ENCODE measurements around the gene UCN.
"Not testable (repeated sequence)": the region's sequence is repeated elsewhere in the genome, so short reads cannot be mapped to it uniquely, and the experiment has no call there.

Gene UCN, protein sequence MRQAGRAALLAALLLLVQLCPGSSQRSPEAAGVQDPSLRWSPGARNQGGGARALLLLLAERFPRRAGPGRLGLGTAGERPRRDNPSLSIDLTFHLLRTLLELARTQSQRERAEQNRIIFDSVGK

DNA sequence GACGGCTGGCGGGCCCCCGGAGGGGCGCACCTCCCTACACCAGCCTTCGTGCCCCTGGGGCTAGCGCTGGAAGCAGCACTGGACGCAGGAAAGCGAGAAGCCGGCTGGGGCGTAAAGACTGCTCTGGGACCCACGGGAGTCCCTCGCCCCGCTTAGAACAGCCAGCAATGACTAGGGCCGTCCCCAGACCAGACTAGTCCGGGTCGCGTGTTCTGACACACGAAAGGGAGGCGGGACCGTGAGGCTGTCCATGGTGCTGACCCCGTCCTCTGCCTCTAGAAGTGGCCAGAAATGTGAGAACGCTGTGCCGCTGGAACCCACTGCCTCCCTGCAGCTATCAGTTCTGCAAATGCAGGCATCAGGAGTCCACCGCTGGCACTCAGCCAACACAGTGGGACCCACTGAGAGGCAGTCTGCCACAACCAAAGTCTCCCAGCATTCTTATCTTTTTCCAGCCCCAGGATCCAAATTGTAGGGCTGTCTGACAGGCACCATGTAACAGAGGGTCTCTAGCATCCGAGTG, at the start of gene UCN:
UCN (minus strand) TSS at position 87 of the 523 bp plus-strand sequence. CDS start 550 bp downstream, outside the sequence.
- FAIRE-seq = no peak

DNA sequence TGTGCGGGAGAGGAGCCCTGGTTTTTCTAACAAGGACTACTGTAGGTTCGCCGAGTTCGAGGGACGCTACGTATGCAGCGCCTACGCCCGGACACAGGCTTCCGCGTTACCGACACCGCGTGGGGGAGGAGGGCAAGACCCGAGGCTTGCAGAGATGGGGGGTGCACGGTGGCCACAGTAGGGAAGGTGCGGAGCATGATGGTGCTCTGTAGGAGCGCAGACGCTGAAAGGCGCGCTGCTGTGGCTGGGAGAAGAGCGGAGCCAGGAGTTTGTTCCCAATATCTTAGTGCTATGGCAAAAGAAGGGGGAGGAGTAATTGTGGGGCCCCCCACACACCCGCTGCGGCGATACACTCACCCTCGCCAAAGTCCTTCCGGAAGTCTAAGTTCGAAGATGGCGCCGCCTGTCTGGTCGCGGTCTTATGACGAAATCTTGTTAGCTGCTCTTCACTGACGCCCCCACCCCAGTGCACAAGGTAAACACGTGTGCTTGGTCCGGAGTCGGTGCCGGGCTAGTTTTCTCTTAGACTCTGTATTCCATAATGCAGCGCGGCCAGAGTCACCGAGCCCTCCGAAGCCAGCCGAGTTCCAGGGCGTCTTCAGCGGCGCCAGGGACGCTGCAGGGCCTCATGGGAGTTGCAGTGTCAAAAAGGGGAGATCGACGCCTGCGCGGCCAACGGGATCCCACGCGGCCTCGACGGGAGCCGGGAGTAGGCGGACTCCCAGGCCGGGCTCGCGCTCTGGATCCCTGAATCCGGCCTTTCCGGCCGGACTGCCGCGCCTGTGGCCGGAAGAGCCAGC, 48.3 kb upstream of the UCN start, which contains the start of gene GTF3C2:
GTF3C2 (minus strand) TSS at position 383 of the 800 bp plus-strand sequence. CDS start 13,210 bp downstream, outside the sequence.
- FAIRE-seq = no peak

DNA sequence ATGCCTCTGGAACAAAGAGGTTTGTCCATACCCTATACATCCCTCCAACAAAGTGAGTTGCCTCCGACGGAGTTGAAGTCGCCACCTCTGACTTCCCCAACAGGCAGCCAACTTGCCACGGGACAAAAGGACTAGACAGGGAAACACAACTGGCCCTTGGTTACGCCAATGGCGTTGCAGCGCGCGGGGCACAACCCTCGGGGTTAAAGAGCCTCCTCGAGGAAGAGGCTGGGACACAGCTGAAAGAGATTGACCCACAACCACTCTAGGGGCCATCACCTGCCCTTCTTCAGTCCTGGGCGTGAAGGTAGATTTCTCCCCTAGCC, 47.8 kb upstream of the UCN start:
- FAIRE-seq = no peak

DNA sequence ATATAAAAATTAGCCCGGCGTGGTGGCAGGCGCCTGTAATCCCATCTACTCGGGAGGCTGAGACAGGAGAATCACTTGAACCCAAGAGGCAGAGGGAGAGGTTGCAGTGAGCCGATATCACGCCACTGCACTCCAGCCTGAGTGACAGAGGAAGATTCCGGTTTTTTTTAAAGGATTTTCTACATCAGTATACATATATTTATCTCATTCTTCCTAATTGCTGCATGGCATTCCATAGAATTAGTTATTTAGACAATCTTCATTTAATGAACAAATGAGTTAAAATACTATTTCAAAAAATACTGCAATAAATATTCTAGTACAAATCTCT, 46.3 kb upstream of the UCN start:
- FAIRE-seq = no peak

DNA sequence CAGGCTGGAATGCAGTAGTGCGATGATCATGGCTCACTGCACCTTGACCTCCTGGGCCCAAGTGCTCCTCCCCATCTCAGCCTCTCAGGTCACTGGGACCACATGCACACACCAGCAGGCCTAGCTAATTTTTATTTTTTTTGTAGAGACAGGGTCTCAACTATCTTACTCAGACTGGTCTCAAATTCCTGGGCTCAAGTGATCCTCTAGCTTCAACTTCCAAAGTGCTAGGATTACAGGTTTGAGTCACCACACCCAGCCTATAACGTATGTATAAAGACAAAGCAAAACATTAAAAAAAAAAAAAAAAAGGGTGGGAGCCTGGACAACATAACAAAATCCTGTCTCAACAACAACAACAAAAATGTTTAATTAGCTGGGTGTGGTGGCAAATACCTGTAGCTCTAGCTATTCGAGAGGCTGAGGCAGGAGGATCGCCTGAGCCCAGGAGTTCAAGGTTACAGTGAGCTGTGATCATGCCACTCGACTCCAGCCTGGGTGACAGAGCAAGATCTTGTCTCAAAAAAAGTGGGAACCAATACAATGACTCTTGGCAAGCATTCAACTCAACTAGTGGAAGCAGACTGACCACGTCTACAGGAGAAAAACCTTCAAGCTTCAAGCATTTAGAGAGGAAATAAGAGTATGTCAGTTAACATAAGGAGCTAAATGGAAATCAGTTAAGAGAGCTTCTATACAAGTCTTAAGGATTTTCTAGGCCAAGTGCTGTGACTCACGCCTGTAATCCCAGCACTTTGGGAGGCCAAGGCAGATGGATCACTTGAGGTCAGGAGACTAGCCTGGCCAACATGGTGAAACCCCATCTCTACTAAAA, 45.7 kb upstream of the UCN start:
- no peak for FAIRE-seq

DNA sequence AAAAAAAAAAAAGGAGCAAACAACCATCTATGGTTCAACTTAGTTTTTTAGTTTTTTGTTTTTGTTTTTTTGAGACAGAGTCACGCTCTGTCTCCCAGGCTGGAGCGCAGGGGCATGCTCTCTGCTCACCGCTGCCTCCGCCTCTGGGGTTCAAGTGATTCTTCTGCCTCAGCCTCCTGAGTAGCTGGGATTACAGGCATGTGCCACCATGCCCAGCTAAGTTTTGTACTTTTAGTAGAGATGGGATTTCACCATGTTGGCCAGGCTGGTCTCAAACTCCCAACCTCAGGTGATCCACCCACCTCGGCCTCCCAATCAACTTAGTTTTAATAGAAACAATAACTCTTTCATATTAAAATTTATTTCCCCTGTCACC, 45.1 kb upstream of the UCN start:
- not testable (repeated sequence) for FAIRE-seq

DNA sequence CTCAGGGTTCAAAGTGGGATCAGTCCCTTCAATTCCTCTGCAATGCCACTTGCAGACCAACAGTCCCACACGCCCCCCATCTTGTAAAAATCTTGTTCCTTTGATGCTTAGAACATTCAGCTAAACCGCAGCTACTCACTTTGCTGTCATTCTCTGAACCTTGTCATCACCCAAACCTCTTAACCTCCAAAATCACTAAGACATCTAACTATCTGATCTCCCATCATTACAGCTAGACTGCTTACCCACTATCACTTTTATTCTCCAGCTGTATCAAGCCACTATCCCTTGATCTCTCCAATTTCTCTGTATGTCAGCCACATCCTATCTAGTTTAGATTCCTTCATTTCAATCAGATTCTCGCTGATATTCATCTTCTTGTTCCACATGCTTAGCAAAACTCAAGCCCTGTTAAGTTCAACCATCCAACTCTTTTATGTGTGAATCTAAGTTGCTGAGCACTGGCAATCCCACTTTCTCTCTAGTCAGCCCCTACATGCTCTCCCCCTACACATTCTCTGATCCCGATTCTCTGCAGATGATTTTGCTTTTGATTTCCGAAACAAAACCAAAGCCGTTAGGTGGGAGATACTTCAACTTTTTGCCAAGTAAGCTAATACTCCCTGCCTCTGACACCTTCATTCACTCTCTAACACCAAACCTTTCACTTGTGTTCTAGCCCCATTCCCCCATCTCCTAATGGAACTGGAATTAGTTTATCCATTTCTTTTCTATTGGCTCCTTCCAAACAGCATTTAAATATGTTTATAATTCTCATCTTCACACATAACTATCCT, 43.8 kb upstream of the UCN start:
- no peak for FAIRE-seq

DNA sequence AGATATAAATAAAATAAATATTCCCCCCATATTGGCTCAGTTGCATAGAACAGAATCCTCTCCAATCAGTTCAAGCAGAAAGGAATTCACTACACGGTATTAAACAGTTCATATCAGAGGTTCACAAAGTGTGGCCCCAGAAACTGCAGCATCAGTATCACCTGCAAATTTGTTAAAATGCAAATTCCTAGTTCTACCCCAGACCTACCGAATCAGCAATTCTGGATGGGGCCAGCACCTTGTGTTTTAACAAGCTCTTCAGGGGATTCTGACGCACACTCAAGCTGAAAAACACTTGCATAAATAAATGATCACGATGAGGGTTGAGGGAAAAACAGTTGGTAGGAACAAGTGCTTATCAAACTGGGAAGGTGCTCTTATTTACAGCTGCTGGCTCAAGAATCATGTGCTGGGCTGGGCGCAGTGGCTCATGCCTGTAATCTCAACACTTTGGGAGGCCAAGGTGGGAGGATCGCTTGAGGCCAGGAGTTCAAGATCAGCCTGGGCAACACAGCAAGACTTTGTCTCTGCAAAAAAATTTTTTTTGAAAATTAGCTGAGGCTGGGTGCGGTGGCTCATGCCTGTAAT, 42.0 kb upstream of the UCN start:
- no peak for FAIRE-seq

DNA sequence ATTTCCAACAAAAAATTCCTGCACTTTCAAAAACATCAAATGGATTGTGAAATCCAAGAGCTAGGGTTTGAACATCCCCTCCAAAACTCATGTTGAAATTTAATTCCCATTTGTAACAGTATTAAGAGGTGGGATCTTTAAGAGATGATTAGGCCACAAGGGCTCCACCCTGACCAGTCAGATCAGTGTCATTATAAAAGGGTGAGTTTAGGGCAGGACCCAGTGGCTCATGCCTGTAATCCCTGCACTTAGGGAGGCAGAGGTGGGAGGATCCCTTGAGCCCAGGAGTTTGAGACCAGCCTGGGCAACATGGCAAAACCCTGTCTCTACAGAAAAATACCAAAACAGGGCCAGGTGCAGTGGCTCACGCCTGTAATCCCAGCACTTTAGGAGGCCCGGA, 39.4 kb upstream of the UCN start:
- FAIRE-seq = no peak

DNA sequence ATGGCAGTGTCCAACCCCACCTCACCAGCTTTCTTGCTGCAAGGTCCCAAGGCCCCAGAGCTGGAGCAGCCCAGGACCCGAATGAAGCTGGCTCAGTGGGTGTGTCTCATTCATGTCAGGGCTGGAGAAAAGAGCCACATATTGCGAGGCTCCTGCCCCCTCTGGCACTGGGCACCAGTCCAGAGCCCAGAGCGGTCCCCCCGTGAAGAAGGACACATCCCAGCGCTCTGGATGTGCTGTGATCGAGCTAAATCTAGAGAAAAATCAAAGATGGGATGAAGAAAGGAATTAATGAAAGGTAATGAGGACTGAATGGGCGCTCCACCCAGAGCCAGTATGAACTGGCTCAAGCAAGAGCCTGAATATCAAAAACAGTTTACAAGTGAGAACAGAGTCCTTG, 27.9 kb upstream of the UCN start:
- FAIRE-seq = no peak

DNA sequence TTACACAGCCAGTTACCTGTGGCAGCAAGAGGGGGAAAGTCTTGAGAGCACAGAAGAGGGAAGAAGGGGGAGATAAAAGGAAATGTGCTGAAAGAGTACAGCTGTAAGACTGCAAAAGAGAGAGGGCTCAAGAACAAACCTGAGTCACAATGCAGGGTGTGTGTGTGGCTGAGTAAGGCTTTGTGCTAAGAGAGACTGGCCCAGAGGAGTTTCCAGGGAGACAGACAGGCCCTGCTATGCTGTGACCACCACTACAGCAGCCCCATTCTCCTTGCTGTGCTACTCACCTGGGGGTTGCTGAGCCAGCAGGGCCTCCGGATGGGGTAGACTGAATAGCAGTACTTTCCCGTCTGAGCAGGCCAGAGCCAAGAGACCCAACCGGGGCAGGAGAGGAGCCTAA, 27.1 kb upstream of the UCN start:
- FAIRE-seq = no peak

DNA sequence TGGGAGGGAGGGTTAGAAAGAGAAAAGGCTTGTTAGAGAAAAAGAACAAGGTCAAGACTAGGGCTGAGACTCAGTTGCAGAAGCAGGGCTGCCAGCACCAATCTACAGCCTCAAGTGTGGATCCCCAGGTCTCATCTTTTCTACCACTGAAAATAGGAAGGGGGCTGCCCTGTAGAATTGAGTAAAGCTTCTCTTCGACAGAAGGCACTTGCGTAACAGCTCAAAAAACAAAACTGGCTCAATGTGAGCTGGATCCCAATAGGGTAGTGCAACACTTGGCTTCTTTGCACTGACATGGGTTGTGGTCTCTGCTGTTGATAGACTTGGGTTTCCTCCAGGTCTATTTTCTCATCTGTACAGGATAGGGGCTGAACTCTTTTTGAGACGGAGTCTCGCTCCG, 16.5 kb upstream of the UCN start:
- FAIRE-seq = no peak

DNA sequence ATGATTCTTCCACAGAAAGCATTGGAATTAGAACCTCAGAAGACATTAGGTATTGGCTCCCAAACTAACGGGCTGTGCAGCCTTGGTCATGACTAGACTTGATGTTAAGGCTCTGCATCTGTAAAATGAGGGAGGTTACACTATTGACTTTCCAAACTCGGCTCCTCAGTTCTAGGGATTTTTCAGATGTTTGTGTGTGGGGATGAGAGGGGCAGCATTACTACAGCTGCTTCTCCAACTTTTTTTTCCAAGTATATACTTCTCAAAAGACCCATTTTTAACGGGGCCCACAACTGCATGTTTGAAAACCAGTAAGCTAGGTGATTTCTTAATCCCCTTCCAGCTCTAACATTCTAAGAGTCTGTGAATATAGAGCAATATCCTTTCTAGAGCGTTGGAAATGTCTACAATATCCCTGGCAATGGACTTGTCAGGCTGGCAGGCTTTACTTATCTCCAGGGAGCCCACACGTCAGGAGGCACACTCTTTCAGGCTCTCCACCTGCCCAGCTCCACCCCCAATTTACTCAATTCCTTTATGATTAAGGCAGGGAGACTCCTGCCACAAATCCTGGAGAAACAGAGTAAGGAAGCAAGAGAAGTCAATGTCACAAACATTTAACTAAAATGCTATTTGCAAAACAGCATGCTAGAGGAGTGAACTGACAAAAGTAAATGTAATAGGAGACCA, 15.5 kb upstream of the UCN start:
- FAIRE-seq = no peak

DNA sequence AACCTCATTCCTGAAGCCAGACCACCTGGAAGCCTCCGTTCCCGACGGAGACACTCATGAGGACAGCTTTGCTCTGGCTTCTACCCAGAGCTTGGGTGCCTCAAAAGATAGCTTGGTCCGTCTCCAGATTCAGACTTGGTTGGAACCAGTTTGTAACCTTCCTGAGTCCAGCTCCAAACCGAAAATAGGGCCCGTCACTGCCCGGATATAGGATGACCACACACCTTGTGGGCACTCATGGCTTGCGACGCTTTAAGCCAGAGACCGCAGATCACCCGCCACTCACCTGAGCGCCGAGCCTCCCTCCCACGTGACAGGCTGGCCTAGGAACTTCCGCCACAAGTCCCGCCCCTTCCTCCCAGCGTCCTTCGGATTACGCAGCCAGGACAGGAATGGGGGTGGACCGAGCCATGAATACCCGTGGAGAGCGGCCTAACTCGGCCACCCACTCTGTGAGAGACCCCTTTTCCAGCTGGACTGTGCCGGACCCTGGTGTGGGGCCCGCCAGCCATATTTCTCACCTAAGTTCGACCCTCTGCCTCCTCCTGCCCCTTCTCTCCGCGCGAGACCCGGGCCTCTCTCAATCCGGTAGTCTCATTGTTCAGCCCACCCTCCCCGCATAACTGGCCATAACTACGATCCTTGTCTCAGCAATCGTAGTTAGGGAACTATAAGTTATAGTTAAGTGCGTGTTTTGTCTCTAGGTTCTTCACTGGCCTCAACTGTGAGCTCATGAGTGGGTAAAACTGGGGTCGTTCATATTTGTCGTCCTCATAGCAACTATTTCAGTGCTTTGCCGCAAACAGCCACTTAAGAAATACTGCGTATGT, 14.7 kb upstream of the UCN start, which contains the start of gene MPV17:
MPV17 (minus strand) TSS at position 332 of the 830 bp plus-strand sequence. CDS start 580 bp downstream, outside the sequence.
- no peak for FAIRE-seq

DNA sequence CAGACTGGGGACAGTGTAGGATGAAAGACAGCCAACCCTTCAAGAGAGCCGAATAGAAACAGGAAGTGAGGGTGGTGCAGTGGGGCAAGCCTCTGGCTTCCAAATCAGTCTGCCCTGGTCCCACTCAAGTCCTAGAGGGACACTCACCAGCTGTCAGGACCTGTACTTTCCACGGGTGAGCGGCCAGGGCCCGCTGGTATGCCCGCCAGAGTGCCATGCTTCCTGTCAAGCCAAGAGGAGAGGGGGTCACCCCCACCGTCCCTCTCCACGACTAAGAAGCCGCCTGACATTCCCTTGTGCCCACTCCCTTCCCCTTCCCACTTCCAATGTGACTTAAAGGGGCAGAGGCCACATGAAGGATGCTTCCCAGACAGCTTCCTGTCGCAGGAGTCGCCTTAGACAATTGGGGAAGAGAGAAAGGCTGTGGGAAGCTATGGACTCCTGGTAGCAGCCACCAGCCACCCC, 14.1 kb upstream of the UCN start:
- no peak for FAIRE-seq

DNA sequence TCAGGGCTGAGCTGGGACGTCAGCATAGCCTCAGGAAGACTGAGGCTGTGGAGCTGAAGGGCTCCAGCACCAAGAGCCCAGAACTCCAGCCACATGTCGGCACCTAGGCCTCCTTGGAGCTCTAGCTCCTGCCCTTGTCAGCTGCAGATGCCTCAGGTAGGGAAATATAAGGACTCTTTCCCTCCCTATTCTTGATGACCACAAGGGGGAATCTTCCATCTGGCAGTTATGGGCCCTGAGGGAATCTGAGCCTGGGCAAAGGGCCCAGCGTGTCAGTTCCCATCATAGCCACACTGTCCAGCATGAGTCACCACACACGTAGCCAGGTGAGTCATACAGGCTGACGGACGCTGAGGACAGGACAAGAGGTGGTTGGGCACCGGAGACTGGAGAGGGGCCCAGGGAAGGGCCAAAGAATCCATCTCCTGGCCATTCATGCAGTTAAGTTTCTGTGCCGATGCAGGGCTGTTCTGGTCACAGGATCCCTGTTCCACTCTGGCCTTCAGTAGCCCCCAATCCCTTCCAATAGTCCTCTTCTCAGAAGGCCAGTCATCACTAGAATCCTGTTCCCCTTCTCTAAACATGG, 12.8 kb upstream of the UCN start:
- FAIRE-seq = no peak

DNA sequence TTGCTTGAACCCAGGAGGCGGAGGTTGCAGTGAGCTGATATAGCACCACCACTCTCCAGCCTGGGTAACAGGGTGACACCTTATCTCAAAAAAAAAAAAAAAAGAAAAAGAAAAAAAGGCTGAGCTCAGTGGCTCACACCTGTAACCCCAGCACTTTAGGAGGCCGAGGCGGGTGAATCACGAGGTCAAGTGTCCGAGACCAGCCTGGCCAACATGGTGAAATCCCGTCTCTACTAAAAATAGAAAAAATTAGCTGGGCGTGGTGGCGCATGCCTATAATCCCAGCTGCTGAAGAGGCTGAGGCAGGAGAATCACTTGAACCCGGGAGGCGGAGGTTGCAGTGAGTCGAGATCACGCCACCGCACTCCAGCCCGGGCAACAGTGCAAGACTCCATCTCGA, 11.6 kb upstream of the UCN start:
- not testable (repeated sequence) for FAIRE-seq

DNA sequence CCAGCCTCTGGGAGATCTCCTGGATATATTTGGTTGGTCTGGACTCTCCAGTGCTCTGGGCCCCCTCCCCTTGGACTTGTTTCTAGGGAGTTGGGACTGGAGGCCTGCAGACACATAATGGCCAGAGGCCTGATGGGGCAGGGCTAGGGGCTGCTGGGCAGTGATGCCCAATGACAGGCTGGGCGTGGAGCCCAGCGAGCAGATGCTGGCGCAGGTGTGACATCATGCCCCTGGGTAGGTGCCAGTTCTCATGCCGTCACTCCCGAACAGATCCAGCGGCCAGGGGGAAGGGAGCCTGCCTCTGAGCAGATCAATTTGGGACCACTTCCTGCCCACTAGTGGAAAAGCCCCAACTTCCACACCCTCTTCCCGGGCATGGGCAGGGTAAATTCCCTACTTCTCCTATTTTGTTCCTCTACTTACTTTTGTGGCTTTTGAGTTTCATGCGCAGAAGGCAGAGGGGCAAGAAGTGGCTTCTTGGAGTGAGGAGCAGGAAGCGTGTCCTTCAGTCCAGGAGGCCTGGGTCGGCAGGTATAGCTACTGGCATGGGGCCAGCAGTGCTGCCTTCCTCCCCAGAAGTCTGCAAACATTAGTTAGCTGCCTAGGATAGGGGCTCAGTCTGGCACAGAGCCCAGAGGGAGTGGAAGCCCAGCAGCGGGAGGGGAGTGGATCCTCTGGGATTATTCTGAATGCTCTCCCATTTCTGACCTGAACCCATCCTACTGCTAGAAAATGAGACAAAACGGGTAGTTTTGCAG, 8.6 kb upstream of the UCN start:
- FAIRE-seq = no peak

DNA sequence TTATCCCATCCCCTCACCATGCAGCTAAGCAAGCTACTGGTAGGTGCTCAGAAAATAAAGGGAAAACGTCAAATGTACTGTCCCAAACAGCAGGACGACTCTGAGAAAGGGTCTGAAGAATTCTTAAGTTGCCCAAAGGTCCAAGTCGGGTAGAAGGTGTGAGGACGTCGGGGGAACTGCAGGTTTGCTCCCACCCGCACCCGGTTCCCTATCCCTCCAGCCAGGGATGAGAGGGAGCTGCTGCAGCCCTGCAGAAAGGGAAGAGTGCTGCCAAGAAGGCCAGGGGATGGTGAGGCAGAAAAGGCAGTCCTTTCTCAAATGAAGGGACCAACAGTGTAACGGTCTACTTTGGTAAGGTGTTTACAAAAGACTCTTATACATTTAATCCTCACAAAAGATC, 6.9 kb upstream of the UCN start:
- FAIRE-seq = no peak

DNA sequence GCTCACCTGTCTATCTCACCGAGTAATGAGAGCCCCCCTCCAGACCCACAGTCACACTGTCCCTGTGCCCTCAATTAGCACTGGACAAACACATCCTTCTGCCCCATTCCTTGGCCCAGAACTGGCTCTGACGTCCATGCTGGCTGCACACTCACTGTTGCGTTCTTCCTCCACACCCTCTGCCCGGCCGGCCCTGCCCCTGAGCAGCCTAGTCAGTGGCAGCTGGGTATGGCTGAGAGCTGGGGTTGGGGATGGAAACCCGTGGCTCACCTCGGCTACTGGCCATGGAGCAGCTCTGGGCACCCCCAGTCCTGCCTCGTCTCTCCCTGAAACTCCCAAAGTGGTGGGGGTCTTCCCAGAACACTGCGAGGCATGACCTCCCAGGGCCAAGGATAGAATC, 6.5 kb upstream of the UCN start:
- FAIRE-seq = no peak
